HEK293 (cell line): ENCODE results near the gene KLHL36.

ENCODE experiments used
- ZNF248 ChIP-seq: fragments of 450-650 bp; formaldehyde crosslinking; IDR thresholded peaks from 2 replicates; pipeline ENCODE4 v1.5.1; 2017; ENCODE audit warnings: missing biosample characterization, missing genetic modification characterization
- ZNF624 ChIP-seq: fragments of 450-650 bp; formaldehyde crosslinking; IDR thresholded peaks from 2 replicates; pipeline ENCODE4 v1.5.1; 2017; ENCODE audit warnings: missing biosample characterization, missing genetic modification characterization
- TF ChIP-seq, protein P1 (sequence below): fragments of 450-650 bp; formaldehyde crosslinking; IDR thresholded peaks from 2 replicates; pipeline ENCODE4 v1.5.1; 2016; ENCODE audit warnings: missing biosample characterization, missing genetic modification characterization
- TF ChIP-seq, protein P2 (sequence below): fragments of 450-650 bp; formaldehyde crosslinking; IDR thresholded peaks from 2 replicates; pipeline ENCODE4 v1.5.1; 2016; ENCODE audit warnings: missing biosample characterization, missing genetic modification characterization

GRCh38 chr16:84673203-84673535 lies 24.9 kb downstream of the KLHL36 start:
- TF ChIP-seq ZNF248 (no peak), ZNF624 (no peak)
- TF ChIP-seq, protein P1, sequence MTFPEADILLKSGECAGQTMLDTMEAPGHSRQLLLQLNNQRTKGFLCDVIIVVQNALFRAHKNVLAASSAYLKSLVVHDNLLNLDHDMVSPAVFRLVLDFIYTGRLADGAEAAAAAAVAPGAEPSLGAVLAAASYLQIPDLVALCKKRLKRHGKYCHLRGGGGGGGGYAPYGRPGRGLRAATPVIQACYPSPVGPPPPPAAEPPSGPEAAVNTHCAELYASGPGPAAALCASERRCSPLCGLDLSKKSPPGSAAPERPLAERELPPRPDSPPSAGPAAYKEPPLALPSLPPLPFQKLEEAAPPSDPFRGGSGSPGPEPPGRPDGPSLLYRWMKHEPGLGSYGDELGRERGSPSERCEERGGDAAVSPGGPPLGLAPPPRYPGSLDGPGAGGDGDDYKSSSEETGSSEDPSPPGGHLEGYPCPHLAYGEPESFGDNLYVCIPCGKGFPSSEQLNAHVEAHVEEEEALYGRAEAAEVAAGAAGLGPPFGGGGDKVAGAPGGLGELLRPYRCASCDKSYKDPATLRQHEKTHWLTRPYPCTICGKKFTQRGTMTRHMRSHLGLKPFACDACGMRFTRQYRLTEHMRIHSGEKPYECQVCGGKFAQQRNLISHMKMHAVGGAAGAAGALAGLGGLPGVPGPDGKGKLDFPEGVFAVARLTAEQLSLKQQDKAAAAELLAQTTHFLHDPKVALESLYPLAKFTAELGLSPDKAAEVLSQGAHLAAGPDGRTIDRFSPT (tag by site-specific recombination) = no peak
- TF ChIP-seq, protein P2, sequence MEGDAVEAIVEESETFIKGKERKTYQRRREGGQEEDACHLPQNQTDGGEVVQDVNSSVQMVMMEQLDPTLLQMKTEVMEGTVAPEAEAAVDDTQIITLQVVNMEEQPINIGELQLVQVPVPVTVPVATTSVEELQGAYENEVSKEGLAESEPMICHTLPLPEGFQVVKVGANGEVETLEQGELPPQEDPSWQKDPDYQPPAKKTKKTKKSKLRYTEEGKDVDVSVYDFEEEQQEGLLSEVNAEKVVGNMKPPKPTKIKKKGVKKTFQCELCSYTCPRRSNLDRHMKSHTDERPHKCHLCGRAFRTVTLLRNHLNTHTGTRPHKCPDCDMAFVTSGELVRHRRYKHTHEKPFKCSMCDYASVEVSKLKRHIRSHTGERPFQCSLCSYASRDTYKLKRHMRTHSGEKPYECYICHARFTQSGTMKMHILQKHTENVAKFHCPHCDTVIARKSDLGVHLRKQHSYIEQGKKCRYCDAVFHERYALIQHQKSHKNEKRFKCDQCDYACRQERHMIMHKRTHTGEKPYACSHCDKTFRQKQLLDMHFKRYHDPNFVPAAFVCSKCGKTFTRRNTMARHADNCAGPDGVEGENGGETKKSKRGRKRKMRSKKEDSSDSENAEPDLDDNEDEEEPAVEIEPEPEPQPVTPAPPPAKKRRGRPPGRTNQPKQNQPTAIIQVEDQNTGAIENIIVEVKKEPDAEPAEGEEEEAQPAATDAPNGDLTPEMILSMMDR = no peak
